DMS153 (cell line): Measurements from ENCODE around the gene DNAAF5.

ENCODE experiments used
- DNase-seq: peaks from one replicate; lab custom pipeline; 2025; lab: John Stamatoyannopoulos, UW

DNAAF5 gene

GRCh38 chr7:768881-769504, 42.5 kb downstream of the DNAAF5 start:
- peak; percentile 4 for DNase-seq

- no peak for DNase-seq
Measured at GRCh38 chr7:770336-770735, 43.8 kb downstream of the DNAAF5 start.

GRCh38 chr7:770741-771166, 44.3 kb downstream of the DNAAF5 start:
- DNase-seq = no peak

- no peak for DNase-seq
Measured at GRCh38 chr7:771234-772004, 44.9 kb downstream of the DNAAF5 start.

- no peak for DNase-seq
Measured at GRCh38 chr7:772005-772294, 45.5 kb downstream of the DNAAF5 start.

GRCh38 chr7:772392-772791, 45.9 kb downstream of the DNAAF5 start:
- DNase-seq = no peak

- DNase-seq = no peak
Measured at GRCh38 chr7:772861-773621, 46.5 kb downstream of the DNAAF5 start.

GRCh38 chr7:773622-773915, 47.1 kb downstream of the DNAAF5 start:
- DNase-seq = no peak

GRCh38 chr7:774161-775109, 47.9 kb downstream of the DNAAF5 start:
- no peak for DNase-seq

GRCh38 chr7:776381-776780, 49.9 kb downstream of the DNAAF5 start:
- DNase-seq = no peak

GRCh38 chr7:776992-777727, 50.7 kb downstream of the DNAAF5 start:
- DNase-seq = no peak

GRCh38 chr7:777728-778078, 51.2 kb downstream of the DNAAF5 start:
- no peak for DNase-seq

- DNase-seq = no peak
Measured at GRCh38 chr7:778271-778967, 51.9 kb downstream of the DNAAF5 start.

GRCh38 chr7:778968-779451, 52.5 kb downstream of the DNAAF5 start:
- DNase-seq = peak; percentile 72

- no peak for DNase-seq
Measured at GRCh38 chr7:779480-779879, 53.0 kb downstream of the DNAAF5 start.

- no peak for DNase-seq
Measured at GRCh38 chr7:780081-780480, 53.6 kb downstream of the DNAAF5 start.

- DNase-seq = no peak
Measured at GRCh38 chr7:780516-780915, 54.0 kb downstream of the DNAAF5 start.

GRCh38 chr7:781186-781849, 54.8 kb downstream of the DNAAF5 start:
- DNase-seq = no peak

- DNase-seq = no peak
Measured at GRCh38 chr7:781936-782529, 55.5 kb downstream of the DNAAF5 start.
